K562 (cell line): ENCODE results near the gene RPRD1B. TPM values are rescaled to one million over a fixed set of nuclear protein-coding genes. Genes with fewer than 3 reads are reported as not detected.

Experiments used
- EP300 ChIP-seq: IDR thresholded peaks from 2 replicates; pipeline ENCODE4 v1.6.1; 2012; ENCODE audit warnings: low read length, improper control_type of control experiment
- ETV5 ChIP-seq: sonication (generic); formaldehyde crosslinking; IDR thresholded peaks from 2 replicates; pipeline ENCODE4 v1.4.0; 2020; ENCODE audit warnings: low read depth, mild to moderate bottlenecking, missing genetic modification reagents
- NCOA6 ChIP-seq: fragments of 450-650 bp; IDR thresholded peaks from 2 replicates; pipeline ENCODE4 v1.6.1; 2017; ENCODE audit warnings: mild to moderate bottlenecking
- NR3C1 ChIP-seq: sonication (generic); formaldehyde crosslinking; IDR thresholded peaks from 2 replicates; pipeline ENCODE4 v1.8.1; 2022; ENCODE audit warnings: missing genetic modification reagents
- RFX7 ChIP-seq: fragments of 250-450 bp; sonication (Bioruptor Pico); IDR thresholded peaks from 2 replicates; pipeline ENCODE4 v1.5.1; 2021; ENCODE audit warnings: mild to moderate bottlenecking
- SAP30 ChIP-seq: fragments of 200-600 bp; sonication (generic); IDR thresholded peaks from 2 replicates; pipeline ENCODE4 v1.6.1; 2012; ENCODE audit warnings: borderline replicate concordance, low read depth, mild to moderate bottlenecking, moderate library complexity, low read length, control low read depth, inconsistent platforms; ENCODE audit not compliant: insufficient read depth, poor library complexity, severe bottlenecking
- SETDB1 ChIP-seq: IDR thresholded peaks from one replicate; pipeline ENCODE4 v1.6.1; 2012; ENCODE audit warnings: low read length, control low read depth, inconsistent platforms
- SUPT5H ChIP-seq: fragments of 450-650 bp; IDR thresholded peaks from 2 replicates; pipeline ENCODE4 v1.6.1; 2016
- TCFL5 ChIP-seq: fragments of 250-450 bp; sonication (Bioruptor Pico); conservative IDR thresholded peaks from 2 replicates; pipeline ENCODE4 v1.6.1; 2021; ENCODE audit warnings: mild to moderate bottlenecking, moderate library complexity, matching md5 sums
- ZNF23 ChIP-seq: fragments of 250-450 bp; sonication (Bioruptor Pico); IDR thresholded peaks from 2 replicates; pipeline ENCODE4 v1.4.0; 2020; ENCODE audit warnings: mild to moderate bottlenecking
- polyA plus RNA-seq, 8 experiments: library from polyadenylated mRNA; depleted of rRNA in 4 of 8; stranded (reverse) in 5 of 8; unstranded in 3 of 8; fragments of >200 nt; fragmentation: Nextera tagmentation in 2 of 8; fragmentation: Illumina TruSeq in 1 of 8; extraction: Ambion mirVana in 2 of 8; extraction: Trizol in 1 of 8; gene quantifications; 2 replicates each; pipeline versions ENCODE4 v1.2.1 to v1.2.3, GENCODE V29; 2011 to 2014; ENCODE audit warnings: inconsistent platforms in 1 of 8, missing spikeins in 1 of 8
- total RNA-seq, 7 experiments: library from RNA; depleted of rRNA in 6 of 7; stranded (reverse); fragments of >200 nt in 6 of 7; fragmentation: Illumina TruSeq in 2 of 7; extraction: Trizol in 2 of 7; gene quantifications; 2 replicates each; pipeline versions ENCODE4 v1.2.1 to v1.2.3, GENCODE V29; 2011 to 2021; ENCODE audit warnings: low replicate concordance in 1 of 7
- TF ChIP-seq, protein P1 (sequence below): sonication (generic); formaldehyde crosslinking; IDR thresholded peaks from 2 replicates; pipeline ENCODE4 v1.8.1; 2023; ENCODE audit warnings: missing genetic modification reagents, mild to moderate bottlenecking, borderline replicate concordance
- TF ChIP-seq, protein P2 (sequence below): sonication (generic); formaldehyde crosslinking; IDR thresholded peaks from 2 replicates; pipeline ENCODE4 v1.8.0; 2022; ENCODE audit warnings: mild to moderate bottlenecking, missing genetic modification reagents
- TF ChIP-seq, protein P3 (sequence below), 2 experiments: fragments of 450-650 bp; IDR thresholded peaks; 2 replicates each; pipeline ENCODE4 v1.6.1; 2016

Gene RPRD1B
- total and polyA plus RNA-seq, 9 of the 15 experiments (the other 6 are each of a cell fraction or from before 2014, with no cell fraction given), result 5.5 to 43.0 (median 24.4) TPM

DNA sequence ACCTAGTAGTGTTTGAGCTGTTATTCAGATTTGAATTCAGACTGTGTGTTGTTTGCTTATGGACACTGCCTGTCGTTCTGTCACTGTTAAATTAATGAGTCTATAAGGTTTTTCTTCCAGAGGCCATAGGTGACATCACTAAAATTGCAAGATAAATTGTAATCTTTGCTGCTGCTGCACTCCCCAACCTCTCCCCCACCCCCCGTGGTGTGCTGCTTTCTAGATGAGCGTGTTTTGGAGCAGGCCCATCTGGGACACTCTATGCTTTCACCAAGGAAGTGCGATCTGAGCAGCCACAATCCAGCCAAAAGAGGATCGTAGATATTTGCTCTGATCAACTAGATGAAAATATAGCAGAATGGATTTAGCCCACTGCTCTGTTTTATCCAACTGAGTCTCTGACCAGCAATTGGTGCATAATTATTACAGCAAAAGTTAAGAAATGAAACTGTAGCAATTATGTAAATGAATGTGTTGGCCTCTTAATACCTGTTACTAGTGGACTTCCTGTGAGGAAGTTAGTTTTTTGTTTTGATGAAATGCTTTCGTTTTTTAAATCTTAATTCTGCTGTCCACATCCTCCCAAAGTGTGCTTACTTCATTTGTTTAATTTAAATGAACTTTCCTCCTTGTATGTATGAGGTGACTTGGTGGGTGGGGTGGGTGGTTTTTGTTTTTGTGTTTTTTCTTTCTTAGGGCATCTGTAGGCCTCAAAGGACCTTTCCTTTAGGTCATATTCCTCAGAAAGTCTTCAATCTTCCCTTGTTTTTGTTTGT, 58.1 kb downstream of the RPRD1B start (continued):
- TF ChIP-seq, protein P1, sequence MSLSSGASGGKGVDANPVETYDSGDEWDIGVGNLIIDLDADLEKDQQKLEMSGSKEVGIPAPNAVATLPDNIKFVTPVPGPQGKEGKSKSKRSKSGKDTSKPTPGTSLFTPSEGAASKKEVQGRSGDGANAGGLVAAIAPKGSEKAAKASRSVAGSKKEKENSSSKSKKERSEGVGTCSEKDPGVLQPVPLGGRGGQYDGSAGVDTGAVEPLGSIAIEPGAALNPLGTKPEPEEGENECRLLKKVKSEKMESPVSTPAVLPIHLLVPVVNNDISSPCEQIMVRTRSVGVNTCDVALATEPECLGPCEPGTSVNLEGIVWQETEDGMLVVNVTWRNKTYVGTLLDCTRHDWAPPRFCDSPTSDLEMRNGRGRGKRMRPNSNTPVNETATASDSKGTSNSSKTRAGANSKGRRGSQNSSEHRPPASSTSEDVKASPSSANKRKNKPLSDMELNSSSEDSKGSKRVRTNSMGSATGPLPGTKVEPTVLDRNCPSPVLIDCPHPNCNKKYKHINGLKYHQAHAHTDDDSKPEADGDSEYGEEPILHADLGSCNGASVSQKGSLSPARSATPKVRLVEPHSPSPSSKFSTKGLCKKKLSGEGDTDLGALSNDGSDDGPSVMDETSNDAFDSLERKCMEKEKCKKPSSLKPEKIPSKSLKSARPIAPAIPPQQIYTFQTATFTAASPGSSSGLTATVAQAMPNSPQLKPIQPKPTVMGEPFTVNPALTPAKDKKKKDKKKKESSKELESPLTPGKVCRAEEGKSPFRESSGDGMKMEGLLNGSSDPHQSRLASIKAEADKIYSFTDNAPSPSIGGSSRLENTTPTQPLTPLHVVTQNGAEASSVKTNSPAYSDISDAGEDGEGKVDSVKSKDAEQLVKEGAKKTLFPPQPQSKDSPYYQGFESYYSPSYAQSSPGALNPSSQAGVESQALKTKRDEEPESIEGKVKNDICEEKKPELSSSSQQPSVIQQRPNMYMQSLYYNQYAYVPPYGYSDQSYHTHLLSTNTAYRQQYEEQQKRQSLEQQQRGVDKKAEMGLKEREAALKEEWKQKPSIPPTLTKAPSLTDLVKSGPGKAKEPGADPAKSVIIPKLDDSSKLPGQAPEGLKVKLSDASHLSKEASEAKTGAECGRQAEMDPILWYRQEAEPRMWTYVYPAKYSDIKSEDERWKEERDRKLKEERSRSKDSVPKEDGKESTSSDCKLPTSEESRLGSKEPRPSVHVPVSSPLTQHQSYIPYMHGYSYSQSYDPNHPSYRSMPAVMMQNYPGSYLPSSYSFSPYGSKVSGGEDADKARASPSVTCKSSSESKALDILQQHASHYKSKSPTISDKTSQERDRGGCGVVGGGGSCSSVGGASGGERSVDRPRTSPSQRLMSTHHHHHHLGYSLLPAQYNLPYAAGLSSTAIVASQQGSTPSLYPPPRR, result no peak
- TF ChIP-seq EP300, result peak; percentile 27; the same call in 1 of the 2 replicates
- TF ChIP-seq, protein P2, sequence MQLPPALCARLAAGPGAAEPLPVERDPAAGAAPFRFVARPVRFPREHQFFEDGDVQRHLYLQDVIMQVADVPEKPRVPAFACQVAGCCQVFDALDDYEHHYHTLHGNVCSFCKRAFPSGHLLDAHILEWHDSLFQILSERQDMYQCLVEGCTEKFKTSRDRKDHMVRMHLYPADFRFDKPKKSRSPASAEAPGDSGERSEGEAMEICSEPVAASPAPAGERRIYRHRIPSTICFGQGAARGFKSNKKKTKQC (CRISPR knock-in tag), result no peak
- TF ChIP-seq RFX7 (CRISPR knock-in tag), result no peak
- no peak for TF ChIP-seq ETV5 (CRISPR knock-in tag)
- no peak for TF ChIP-seq SETDB1
- TF ChIP-seq ZNF23 (CRISPR knock-in tag), result no peak
- TF ChIP-seq SUPT5H, result no peak
- no peak for TF ChIP-seq NCOA6
- no peak for TF ChIP-seq TCFL5 (CRISPR knock-in tag)
- TF ChIP-seq NR3C1 (CRISPR knock-in tag), result no peak
- no peak for TF ChIP-seq SAP30
- TF ChIP-seq, protein P3, sequence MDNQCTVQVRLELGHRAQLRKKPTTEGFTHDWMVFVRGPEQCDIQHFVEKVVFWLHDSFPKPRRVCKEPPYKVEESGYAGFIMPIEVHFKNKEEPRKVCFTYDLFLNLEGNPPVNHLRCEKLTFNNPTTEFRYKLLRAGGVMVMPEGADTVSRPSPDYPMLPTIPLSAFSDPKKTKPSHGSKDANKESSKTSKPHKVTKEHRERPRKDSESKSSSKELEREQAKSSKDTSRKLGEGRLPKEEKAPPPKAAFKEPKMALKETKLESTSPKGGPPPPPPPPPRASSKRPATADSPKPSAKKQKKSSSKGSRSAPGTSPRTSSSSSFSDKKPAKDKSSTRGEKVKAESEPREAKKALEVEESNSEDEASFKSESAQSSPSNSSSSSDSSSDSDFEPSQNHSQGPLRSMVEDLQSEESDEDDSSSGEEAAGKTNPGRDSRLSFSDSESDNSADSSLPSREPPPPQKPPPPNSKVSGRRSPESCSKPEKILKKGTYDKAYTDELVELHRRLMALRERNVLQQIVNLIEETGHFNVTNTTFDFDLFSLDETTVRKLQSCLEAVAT (IDR thresholded peaks at IDR 0.05), result no peak
